NCI-H82 treated with DMSO at 0.1 percent for 48 hours (cell line): Measurements from ENCODE around the gene ANKS1A.
A peak's percentile ranks its signal among the peaks of the same experiment; 100 is the strongest.
"Not testable (repeated sequence)": the region's sequence is repeated elsewhere in the genome, so short reads cannot be mapped to it uniquely, and the experiment has no call there.

Source experiments
- DNase-seq: peaks from one replicate; lab custom pipeline; 2025; ENCODE audit not compliant: unreplicated experiment; lab: John Stamatoyannopoulos, UW

Gene ANKS1A

GRCh38 chr6:34877869-34878485 lies 11.1 kb upstream of the ANKS1A start:
- DNase-seq: no peak

GRCh38 chr6:34884073-34884472 lies 5.0 kb upstream of the ANKS1A start:
- DNase-seq: not testable (repeated sequence)

GRCh38 chr6:34884996-34885395 lies 4.1 kb upstream of the ANKS1A start:
- no peak for DNase-seq

GRCh38 chr6:34885837-34886236 lies 3.2 kb upstream of the ANKS1A start:
- not testable (repeated sequence) for DNase-seq

GRCh38 chr6:34887753-34888513 lies 1.1 kb upstream of the ANKS1A start, which contains the start of gene TAF11:
Gene TAF11 (minus strand): TSS chr6:34888042. CDS start chr6:34887957, 85 bp downstream.
- DNase-seq: peak; percentile 87

- DNase-seq: no peak
Measured at GRCh38 chr6:34888514-34888856, 570 bp upstream of the ANKS1A start.

DNA sequence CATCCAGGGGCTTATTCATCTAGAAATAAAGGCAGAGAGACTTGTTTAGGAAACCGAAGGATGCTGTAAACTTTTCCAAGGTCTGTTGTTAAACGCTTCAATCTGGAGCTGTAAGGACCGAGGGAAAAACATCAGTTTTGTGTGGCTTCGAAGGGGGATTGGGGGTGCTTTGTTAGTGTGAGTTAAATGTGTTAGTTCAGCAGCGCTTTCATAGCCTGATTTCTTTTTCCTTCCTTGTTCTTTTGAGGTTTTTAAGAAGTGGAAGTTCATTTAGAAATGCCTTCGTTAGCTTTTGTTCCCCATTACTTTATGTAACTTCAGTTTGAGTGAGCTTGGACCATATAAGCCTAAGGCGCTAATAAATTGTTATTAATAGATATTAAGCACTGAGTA lies 1.5 kb downstream of the ANKS1A start:
- no peak for DNase-seq

DNA sequence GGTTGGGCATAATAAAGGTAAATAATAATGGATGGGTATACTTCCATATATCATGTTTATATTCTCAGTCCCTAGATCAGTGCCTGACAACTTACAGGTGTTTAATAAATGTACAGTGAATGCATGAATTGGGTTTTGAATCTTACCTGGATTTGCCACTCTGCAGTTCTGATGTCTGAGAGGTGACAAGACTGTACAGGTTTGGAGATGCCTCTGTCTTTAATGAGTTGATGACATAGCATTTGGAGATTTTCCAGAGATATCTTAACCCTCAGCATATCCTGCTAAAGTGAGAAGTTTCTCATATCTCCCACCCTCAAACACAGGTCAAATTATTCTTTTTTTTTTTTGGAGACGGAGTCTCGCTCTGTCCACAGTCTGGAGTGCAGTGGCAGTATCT lies 2.2 kb downstream of the ANKS1A start:
- no peak for DNase-seq

DNA sequence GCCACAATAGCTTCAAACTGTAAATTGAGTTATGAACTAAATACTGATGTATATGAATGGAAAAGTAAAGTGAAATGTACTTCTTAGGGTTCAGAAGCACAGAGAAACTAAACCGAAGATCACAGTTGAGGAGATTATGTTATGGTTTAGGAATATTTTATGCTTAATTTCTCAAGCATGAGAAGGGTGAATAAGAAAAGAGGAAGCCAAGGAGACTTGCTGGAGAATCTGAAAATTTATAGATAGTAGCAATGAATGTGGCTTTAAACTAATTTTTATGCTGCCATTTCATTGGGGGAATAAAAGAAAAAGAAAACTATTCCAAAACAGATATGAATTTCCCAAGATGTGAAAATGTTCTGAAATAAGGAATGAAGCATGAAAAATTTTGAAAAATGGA lies 5.6 kb downstream of the ANKS1A start:
- no peak for DNase-seq

GRCh38 chr6:34897130-34897529 lies 8.1 kb downstream of the ANKS1A start:
- no peak for DNase-seq

- DNase-seq: no peak
Measured at GRCh38 chr6:34897716-34898115, 8.7 kb downstream of the ANKS1A start.

DNA sequence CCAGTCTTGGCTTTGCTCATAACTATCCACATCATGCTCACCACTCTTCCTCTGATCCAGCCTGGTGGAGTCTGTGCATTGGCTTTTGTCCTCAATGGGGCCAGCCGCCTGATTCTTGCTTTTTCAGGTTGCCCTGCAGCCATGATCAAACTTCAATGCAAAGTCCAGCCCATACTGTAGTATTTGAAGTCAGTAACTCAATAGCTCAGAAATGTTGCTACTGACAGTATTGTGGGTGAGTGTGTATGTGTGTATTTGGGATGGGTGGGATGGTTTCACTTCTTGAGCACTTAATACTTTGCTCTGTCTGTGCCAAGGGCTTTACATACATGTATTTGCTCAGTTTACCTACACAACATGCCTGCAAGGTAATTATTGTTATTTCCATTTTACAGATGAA lies 10.7 kb downstream of the ANKS1A start:
- not testable (repeated sequence) for DNase-seq

- no peak for DNase-seq
Measured at GRCh38 chr6:34900321-34901031, 11.4 kb downstream of the ANKS1A start.

- DNase-seq: no peak
Measured at GRCh38 chr6:34901930-34902329, 12.9 kb downstream of the ANKS1A start.

GRCh38 chr6:34904990-34905613 lies 16.0 kb downstream of the ANKS1A start:
- no peak for DNase-seq

- no peak for DNase-seq
Measured at GRCh38 chr6:34906826-34907225, 17.8 kb downstream of the ANKS1A start.

DNA sequence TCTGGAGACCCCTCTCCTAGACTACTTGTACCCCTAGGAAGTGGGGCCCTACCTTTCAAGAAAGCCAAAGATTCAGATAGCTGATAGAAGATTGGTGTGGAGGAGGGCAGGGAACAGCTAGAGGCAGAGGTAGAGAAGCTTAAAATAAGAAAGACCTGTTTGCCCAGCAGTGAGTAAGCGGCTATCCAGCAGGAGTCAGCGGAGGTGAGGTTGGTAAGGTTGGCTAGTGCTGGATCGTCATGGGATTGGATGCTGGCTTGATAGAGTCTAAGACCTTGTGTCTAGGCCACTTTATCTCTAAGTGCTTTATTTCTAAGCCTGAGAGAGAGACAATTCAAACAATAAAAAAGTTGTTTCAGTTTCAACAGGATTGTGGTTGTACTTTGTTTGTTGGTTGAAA lies 19.1 kb downstream of the ANKS1A start:
- DNase-seq: no peak

- DNase-seq: no peak
Measured at GRCh38 chr6:34909320-34909883, 20.3 kb downstream of the ANKS1A start.

DNA sequence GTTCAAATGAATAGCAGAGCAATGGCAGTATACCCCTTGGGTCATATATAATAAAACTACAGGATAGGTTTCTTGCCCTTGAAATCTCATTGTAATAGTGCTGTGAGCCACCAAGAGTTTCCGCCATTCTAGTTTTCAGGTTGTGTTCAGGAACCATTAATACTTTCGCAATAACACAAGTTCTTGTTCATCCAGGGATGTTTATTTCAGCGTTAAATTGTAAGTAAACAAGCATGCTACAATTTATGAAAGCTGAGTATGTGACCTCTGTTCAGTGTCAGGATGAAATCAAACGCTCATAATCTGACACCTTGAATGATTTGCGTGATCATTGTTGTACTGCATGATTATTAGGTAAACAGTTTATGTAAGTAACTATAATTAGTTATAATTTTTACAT lies 22.8 kb downstream of the ANKS1A start:
- no peak for DNase-seq

- DNase-seq: no peak
Measured at GRCh38 chr6:34912715-34913464, 23.8 kb downstream of the ANKS1A start.

DNA sequence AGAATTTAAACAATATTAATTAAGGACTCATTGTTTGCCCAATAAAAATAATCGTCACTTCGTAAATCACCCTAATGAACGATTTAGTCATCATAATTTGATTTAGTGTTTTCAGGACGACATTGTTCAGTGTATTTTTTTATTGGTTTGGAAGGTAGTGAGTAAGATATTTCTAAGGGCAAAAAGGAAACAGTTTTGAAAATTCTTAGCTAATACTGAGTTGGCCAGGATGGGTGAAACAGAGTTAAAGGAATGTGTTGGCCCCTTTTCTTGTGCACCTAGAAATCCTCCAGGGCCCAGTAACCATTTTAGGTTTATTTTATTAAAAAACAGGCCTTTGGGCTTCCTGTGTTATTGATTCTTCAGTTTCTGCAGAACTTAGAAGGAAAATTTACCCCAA lies 25.3 kb downstream of the ANKS1A start:
- DNase-seq: no peak
